Epithelial cell of proximal tubule (primary cell): ENCODE results near the gene CCDC127. TPM values are rescaled to one million over a fixed set of nuclear protein-coding genes. Genes with fewer than 3 reads are reported as not detected.

Source experiments
- total RNA-seq: library from RNA; depleted of rRNA; stranded (reverse); fragments of >200 nt; gene quantifications from 2 replicates; pipeline ENCODE4 v1.2.3, GENCODE V29; 2015

The CCDC127 gene
- total RNA-seq, 1 donor from 2014 or later: 4.5 TPM

Other genes with a start within 250 kb of the CCDC127 start
- 3.5 and 4.3 TPM in 2 replicates for gene PLEKHG4B, start 126.0 kb downstream of the CCDC127 start, total RNA-seq
- not detected in 2 replicates for gene LRRC14B, start 26.7 kb downstream of the CCDC127 start, total RNA-seq
- gene SDHA, start 167 bp upstream of the CCDC127 start, total RNA-seq: 99.3 and 103 TPM in 2 replicates
- gene PDCD6, start 53.5 kb upstream of the CCDC127 start, total RNA-seq: 98.0 and 108 TPM in 2 replicates
- 0.29 and 0.65 TPM in 2 replicates for gene AHRR, start 103.6 kb upstream of the CCDC127 start, total RNA-seq
- gene EXOC3, start 225.0 kb upstream of the CCDC127 start, total RNA-seq: 23.8 and 27.2 TPM in 2 replicates